Heart left ventricle (tissue), 16 donors: ENCODE data around the gene SCAMP4. TPM values are rescaled to one million over a fixed set of nuclear protein-coding genes. Genes with fewer than 3 reads are reported as not detected.

Source experiments
- ATAC-seq, 4 donors: fragments of 200-7000 bp; cut with Tn5 transposase; one replicate each; pipeline ENCODE4 v1.9.1; 2020 to 2022; ENCODE audit warnings: moderate library complexity in 4 of 4, mild to moderate bottlenecking in 3 of 4, moderate number of reproducible peaks in 1 of 4
- DNase-seq, 5 donors: peaks; one replicate each; pipeline ENCODE4 v3.0.0-alpha.2; 2020
- H3K27ac ChIP-seq, 12 donors: fragments of 200-600 bp; sonication (generic) in 4 of 12; one replicate each; pipeline versions ENCODE4 v1.5.0 to v1.8.0; 2016 to 2022; ENCODE audit warnings: mild to moderate bottlenecking in 2 of 12
- H3K27me3 ChIP-seq, 9 donors: fragments of 200-600 bp; sonication (generic) in 2 of 9; one replicate each; pipeline versions ENCODE4 v1.5.1 to v1.8.0; 2016 to 2022; ENCODE audit warnings: mild to moderate bottlenecking in 3 of 9
- H3K36me3 ChIP-seq, 9 donors: fragments of 200-600 bp; sonication (generic) in 2 of 9; one replicate each; pipeline versions ENCODE4 v1.5.0 to v1.8.0; 2018 to 2022; ENCODE audit warnings: mild to moderate bottlenecking in 2 of 9
- H3K4me1 ChIP-seq, 12 donors: fragments of 200-600 bp; sonication (generic) in 4 of 12; one replicate each; pipeline versions ENCODE4 v1.5.0 to v1.8.0; 2016 to 2022; ENCODE audit warnings: mild to moderate bottlenecking in 3 of 12
- H3K4me3 ChIP-seq, 12 donors: fragments of 200-600 bp; sonication (generic) in 4 of 12; one replicate each; pipeline versions ENCODE4 v1.5.0 to v1.8.0; 2017 to 2022; ENCODE audit warnings: mild to moderate bottlenecking in 9 of 12, moderate library complexity in 4 of 12
- H3K9me3 ChIP-seq, 12 donors: fragments of 200-600 bp; sonication (generic) in 4 of 12; one replicate each; pipeline versions ENCODE4 v1.5.0 to v1.8.0; 2016 to 2022; ENCODE audit warnings: mild to moderate bottlenecking in 1 of 12
- CTCF ChIP-seq, 12 donors: fragments of 200-600 bp; sonication (generic) in 4 of 12; IDR thresholded peaks; one replicate each; pipeline versions ENCODE4 v1.5.0 to v1.8.0; 2018 to 2022; ENCODE audit warnings: antibody characterized with exemption in 12 of 12, mild to moderate bottlenecking in 5 of 12
- POLR2A ChIP-seq, 2 donors: fragments of 450-650 bp; IDR thresholded peaks; one replicate each; pipeline ENCODE4 v1.6.1; 2017; ENCODE audit warnings: antibody characterized with exemption in 2 of 2, mild to moderate bottlenecking in 2 of 2, moderate library complexity in 2 of 2
- WGBS, 4 donors: extraction: QIAGEN DNeasy Blood & Tissue Kit in 2 of 4; methylation state at CpG; one replicate each; pipeline versions ENCODE4 v1.1.5 to v1.1.7; 2013 to 2018; 5-methylcytosine and 5-hydroxymethylcytosine counted together
- intact Hi-C, 10 donors: fragments of 100-400 bp; cut with DNase I; formaldehyde crosslinking; loops; one replicate each; pipeline versions ENCODE4 v1.11.1 to v1.14.2; 2022
- polyA plus RNA-seq, 2 donors: library from polyadenylated mRNA; stranded (reverse); fragments of 200-250 nt; gene quantifications; one replicate each; pipeline ENCODE4 v1.2.3, GENCODE V29; 2013
- total RNA-seq, 9 donors: library from RNA; depleted of rRNA in 2 of 9; stranded (reverse); fragments of >200 nt in 2 of 9; fragmentation: NEBNext Ultra II Directional in 3 of 9; extraction: Animal tissue kit (Norgen Biotek cat#: 25700) in 3 of 9; gene quantifications; one replicate each; pipeline versions ENCODE4 v1.1.0 to v1.2.4, GENCODE V29; 2016 to 2023
- donor health status: ischemic (EF 13 %, LVEDD 7.1; RV severe dilation, severe dysfunction).
- donor health status: healthy with polysubstance abuse.
- donor health status: DM: no; HTN: yes; CAD: no.
- donor health status: DM: no; HTN: no; CAD: no.
- donor health status: ischemic (EF 25% LVEDD 6.9; RV normal size, moderate dysfunction).
- donor health status: ischemic (EF 25% LVEDD 5.7; RV mildly dilated, moderate dysfunction).
- donor health status: healthy.
- donor health status: DM: yes; HTN: yes; CAD: no.
- donor health status: ischemic (EF 35%, LVEDD 5.7; RV mildly dilated, moderate dysfunction).
- donor health status: nonischemic (EF 11% LVEDD 7.7; RV severe dilation, severe dysfunction).
- donor health status: DM: yes; HTN: yes; CAD: no.
- donor health status: PGD.
- donor health status: ischemic (EF 29% LVEDD 5.4; RV normal size, mild dysfunction).
- donor health status: nonischemic (EF 23%, LVEDD 6.1; RV moderate dilation, normal function).

Gene SCAMP4
- total and polyA plus RNA-seq, 11 donors: 13.5 to 38.8 (median 19.1) TPM

DNA sequence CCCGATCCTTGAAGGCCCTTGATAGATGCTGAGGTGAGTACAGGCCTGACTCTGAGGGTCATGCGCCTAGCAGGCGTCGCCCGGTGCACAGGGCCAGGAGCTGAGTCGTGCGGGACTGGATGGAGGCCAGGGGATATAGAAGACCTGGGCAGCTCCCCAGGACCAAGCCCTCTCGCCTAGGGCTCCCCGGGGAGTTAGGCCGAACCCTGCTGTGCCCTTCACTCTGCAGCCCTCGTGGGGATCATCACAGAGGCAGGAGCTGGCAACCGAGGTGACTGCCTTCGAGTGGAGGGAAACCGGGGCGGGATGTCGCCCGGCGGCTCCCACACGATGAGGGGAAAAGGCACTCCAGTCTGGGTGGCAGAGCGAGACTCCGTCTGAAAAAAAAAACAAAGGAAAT, 47.4 kb downstream of the SCAMP4 start:
- ATAC-seq: no peak
- H3K27ac ChIP-seq: no peak overlapping the region
- no peak for DNase-seq
- H3K36me3 ChIP-seq: peaks cover 0 to 37% (median 0%) of the 10 kb centered on the region in 9 donors
- H3K4me3 ChIP-seq: no peak overlapping the region
- no peak for TF ChIP-seq POLR2A (IDR thresholded peaks at IDR 0.05)
- no peak for TF ChIP-seq CTCF (IDR thresholded peaks at IDR 0.05)
- 80 to 89% (median 83%) methylated on average over 21 of the region's 21 CpGs for WGBS, 4 donors
- intact Hi-C loops: no loop called here
- H3K4me1 ChIP-seq: peaks cover 0 to 11% (median 0%) of the 10 kb centered on the region in 12 donors
- no peaks in the 10 kb centered on the region for H3K27me3 ChIP-seq
- H3K9me3 ChIP-seq: no peaks in the 10 kb centered on the region

DNA sequence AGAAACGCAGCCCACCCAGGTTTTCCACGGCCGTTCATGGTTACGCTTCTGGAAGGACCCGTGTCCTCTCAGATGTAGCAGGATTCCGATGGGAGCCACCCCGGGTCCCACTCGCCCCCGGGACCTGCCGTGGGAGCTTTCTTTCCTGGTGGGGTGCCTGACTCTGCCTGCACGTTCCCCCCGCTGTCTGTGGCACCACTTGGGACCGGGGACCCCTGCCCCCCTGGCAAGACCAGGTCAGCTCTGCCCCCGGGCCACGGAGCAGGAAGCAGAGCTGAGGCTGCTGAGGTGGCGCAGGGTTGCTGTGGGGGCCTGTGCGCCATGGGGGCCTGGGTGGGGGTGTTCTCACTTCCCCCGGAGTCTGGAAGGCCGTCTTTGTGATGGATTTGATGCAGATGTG, 47.8 kb downstream of the SCAMP4 start:
- H3K27ac ChIP-seq: no peak overlapping the region
- WGBS, 4 donors: 87 to 91% (median 90%) methylated on average over 10 to 19 of the region's 19 CpGs
- H3K27me3 ChIP-seq: no peaks in the 10 kb centered on the region
- intact Hi-C loops: no loop called here
- no peak for ATAC-seq
- H3K36me3 ChIP-seq: peaks cover 0 to 37% (median 0%) of the 10 kb centered on the region in 9 donors
- TF ChIP-seq POLR2A (IDR thresholded peaks at IDR 0.05) (no peak), CTCF (IDR thresholded peaks at IDR 0.05) (no peak)
- H3K4me3 ChIP-seq: no peak overlapping the region
- H3K9me3 ChIP-seq: no peaks in the 10 kb centered on the region
- H3K4me1 ChIP-seq: peaks cover 0 to 11% (median 0%) of the 10 kb centered on the region in 12 donors
- no peak for DNase-seq

DNA sequence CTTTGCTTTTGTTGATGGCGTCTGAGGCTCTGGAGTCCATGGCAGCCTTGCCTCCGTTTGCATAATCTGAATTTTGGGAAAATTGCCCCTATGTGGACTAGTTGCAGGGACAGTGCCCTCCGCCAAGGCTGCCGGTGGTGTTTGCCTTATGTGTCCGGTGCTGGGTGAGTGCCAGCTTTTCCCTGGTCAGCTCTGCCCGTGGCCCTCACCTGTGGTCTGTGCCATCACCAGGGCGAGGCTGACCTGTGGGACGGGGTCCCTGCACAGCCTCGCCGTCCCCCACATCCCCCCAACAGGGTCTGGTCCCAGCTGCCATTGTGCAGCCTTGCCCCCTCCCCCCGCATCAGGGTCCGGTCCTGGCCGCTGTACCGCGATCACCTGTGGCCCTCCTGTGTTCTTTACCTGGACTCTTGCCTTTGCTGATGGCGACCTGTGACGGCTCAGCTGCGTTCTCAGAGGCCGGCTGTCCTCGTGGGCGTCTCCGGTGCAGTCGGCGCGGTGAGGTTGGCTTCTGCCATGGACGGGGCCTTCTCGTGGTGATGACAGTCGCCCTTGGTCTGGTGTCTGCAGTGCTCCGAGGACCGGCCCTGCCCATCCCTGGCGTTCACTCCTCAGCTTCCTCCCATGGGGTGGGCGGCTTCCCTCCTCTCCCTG, 48.4 kb downstream of the SCAMP4 start:
- ATAC-seq: no peak
- Histone ChIP-seq H3K9me3 (no peaks in the 10 kb centered on the region), H3K36me3 (peaks cover 0 to 37% (median 0%) of the 10 kb centered on the region in 9 donors), H3K27ac (no peak overlapping the region), H3K4me1 (peaks cover 0 to 11% (median 0%) of the 10 kb centered on the region in 12 donors), H3K4me3 (no peak overlapping the region), H3K27me3 (no peaks in the 10 kb centered on the region)
- 88 to 93% (median 90%) methylated on average over 26 to 32 of the region's 32 CpGs for WGBS, 4 donors
- TF ChIP-seq CTCF (IDR thresholded peaks at IDR 0.05): no peak
- intact Hi-C loops: no loop called here
- no peak for DNase-seq

DNA sequence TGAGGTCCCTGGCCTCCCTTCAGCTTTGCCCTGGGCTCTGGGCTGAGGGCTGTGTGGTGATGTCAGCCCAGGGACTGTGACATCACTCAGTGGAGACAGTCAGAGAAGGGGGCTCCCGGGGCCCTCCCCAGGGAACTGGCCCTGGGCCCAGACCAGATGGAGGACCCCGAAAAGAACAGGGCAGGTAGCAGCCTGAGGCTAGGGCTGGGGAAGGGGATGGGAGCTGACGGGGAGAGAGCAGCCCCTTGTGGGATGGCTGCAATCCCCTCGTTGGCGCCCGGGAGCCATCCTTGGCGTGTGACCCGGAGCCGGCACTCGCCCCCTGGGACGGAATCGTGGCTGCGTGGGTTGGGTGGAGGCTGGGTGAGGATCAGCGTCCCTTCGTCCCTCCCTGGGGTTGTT, 49.3 kb downstream of the SCAMP4 start:
- no peak for DNase-seq
- H3K36me3 ChIP-seq: peaks cover 0 to 31% (median 0%) of the 10 kb centered on the region in 9 donors
- H3K27me3 ChIP-seq: no peaks in the 10 kb centered on the region
- TF ChIP-seq CTCF (IDR thresholded peaks at IDR 0.05): no peak
- intact Hi-C loops: no loop called here
- H3K9me3 ChIP-seq: no peaks in the 10 kb centered on the region
- WGBS, 4 donors: 93 to 100% (median 94%) methylated on average over 6 to 15 of the region's 15 CpGs
- H3K27ac ChIP-seq: no peak overlapping the region
- H3K4me1 ChIP-seq: peaks cover 0 to 11% (median 0%) of the 10 kb centered on the region in 12 donors
- no peak overlapping the region for H3K4me3 ChIP-seq
- no peak for ATAC-seq
